Esophagus squamous epithelium (tissue), 4 donors: ENCODE results near the gene PPP1R1A.

Experiments used
- CTCF ChIP-seq, 6 experiments: fragments of 450-650 bp in 4 of 6; fragments of 200-600 bp in 2 of 6; sonication (generic) in 2 of 6; IDR thresholded peaks; one replicate each; pipeline ENCODE4 v1.5.1; 2016 to 2019; ENCODE audit warnings: antibody characterized with exemption in 6 of 6, mild to moderate bottlenecking in 4 of 6, moderate library complexity in 4 of 6
- POLR2A ChIP-seq, 4 donors: fragments of 450-650 bp; IDR thresholded peaks; one replicate each; pipeline ENCODE4 v1.6.1; 2017; ENCODE audit warnings: antibody characterized with exemption in 4 of 4, mild to moderate bottlenecking in 4 of 4, moderate library complexity in 3 of 4

- TF ChIP-seq CTCF (IDR thresholded peaks at IDR 0.05) (no peak), POLR2A (IDR thresholded peaks at IDR 0.05) (no peak)
Observed at GRCh38 chr12:54529581-54529980, 58.9 kb downstream of the PPP1R1A start.
